ENCODE data around the gene SHOC2.
A peak's percentile ranks its signal among the peaks of the same experiment; 100 is the strongest.

The SHOC2 gene

GRCh38 chr10:110939419-110939818 lies 20.0 kb downstream of the SHOC2 start:
- peak; percentile 26 for FAIRE-seq
- DNase-seq (ENCODE audit: insufficient read length, low spot score), result no peak

DNA sequence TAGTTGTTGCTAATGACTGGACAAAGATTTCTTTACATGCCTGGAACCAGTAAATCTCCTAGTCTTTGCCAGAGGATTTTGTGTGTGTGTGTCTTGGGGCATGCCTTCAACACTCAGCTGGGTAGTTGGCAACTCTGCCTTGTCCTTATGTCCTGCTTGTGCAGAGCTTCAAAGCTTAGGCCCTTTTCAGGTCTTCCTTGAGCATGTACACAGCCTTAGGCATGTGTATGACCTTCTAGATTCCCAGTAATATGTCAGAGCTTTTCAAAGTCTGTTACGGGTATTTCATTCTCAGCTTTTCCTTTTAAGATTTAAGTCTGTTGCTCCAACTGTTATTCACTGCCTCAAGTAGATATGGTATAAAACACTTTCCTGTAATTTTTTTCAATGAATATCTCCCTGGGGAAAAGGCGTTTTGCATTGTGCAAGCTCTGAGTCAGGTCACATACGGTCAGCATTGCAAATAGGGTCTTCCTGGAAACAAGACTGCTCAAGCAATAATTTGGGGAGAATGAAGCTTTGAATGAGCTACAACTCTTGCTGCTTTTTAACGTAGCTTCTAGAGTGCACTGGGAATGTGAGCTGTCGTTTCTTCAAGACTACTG lies 25.5 kb downstream of the SHOC2 start:
- no peak for DNase-seq (ENCODE audit: insufficient read length, low spot score)
- no peak for FAIRE-seq

DNA sequence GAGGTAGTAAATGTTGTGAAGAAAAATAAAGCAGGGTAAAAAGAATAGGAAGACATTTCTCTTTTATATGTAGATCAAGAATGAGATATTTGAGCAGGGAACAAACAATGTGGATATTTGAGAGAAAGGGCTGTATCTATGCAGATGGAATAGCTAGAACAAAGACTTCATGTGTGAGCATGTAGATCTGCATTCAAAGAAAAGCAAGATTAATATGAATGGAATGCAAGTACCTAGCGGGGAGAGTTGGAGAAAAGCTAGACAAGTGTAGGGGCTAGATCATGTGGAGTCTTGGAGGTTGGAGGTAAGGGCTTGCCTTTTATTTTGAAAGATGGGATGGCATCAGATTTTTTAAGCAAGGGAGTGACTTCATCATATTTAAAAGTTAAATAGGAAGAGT lies 27.1 kb downstream of the SHOC2 start:
- FAIRE-seq (peak; percentile 54), DNase-seq (ENCODE audit: insufficient read length, low spot score) (no peak)

DNA sequence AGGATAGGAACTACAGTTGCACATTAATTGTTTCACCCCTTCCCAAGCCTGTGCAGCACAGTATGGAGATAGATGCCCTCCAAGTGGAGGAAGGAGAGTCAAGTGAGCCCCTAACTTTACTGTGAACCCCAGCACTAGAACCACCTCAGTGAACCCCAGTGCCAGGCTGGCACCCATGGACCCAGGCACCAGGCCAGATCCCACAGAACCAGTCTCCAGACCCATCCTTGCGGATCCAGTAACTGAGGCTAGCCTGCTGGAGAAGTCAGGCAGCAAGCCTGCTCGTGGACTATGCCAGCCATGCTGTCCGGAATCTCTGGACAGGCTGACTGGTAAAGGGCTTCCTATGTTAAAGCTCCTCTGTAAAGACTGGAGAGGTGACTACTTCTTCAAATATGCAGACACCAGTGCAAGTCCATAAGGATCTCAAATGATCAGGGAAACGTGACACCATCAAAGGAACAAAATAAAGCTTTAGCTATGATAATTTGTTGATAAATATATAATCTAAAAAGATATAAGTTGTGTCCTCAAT lies 27.7 kb downstream of the SHOC2 start:
- FAIRE-seq (no peak), DNase-seq (ENCODE audit: insufficient read length, low spot score) (no peak)

DNA sequence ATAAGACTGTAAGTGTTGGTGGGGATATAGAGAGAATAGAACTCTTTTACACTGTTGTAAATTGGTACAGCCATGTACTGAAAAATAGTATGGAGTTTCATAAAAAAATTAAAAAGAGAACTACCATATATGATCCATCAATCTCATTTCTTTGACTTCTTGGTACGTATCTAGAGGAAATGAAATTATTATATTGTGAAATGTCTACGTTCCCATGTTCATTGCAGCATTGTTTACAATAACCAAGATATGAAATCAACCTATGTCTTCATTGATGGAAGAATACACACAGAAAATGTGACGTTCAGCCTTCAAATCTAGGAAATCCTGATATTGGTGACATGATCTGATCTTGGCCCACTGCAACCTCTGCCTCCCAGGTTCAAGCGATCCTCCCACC lies 32.0 kb downstream of the SHOC2 start:
- DNase-seq (ENCODE audit: insufficient read length, low spot score) (no peak), FAIRE-seq (peak; percentile 18)

DNA sequence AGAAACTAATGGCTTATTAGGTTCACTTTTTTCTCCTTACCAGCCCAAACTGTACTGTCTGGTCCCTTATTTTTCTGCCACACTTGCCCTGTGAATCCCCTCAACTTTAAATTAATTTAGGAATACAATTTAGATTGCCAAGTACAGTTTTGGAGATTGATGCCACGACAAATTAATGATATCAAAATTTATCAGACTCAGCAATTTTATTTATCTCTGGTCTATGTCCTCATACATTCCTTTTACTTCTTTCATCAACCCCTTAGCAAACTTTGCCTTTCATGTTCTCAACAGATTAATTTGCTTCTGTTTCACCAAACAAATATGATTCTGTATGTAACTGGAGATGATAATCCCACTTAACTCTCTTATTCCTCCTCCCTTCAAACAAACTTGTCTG lies 38.2 kb downstream of the SHOC2 start:
- peak; percentile 73 for FAIRE-seq
- no peak for DNase-seq (ENCODE audit: insufficient read length, low spot score)

- FAIRE-seq (no peak), DNase-seq (ENCODE audit: insufficient read length, low spot score) (no peak)
Measured at GRCh38 chr10:110959379-110960332, 40.3 kb downstream of the SHOC2 start.

DNA sequence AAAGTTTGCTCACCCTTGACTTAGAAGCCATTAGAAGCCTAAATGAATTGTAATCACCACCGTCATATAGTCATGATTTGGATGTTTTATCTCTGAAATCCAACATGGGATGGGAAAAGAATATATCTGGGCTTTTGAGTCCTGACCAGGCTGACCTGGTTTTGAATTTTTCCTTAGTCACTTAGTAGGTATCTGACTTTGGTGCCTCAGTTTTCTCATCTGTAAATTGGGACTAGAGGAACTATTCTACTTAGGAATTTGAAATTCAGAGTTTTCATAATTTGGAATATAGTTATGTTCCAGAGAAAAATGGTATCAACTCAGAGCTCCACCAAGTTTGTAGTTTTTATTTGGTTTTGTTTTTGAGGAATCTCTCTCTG lies 40.9 kb downstream of the SHOC2 start:
- FAIRE-seq, result peak; percentile 35

DNA sequence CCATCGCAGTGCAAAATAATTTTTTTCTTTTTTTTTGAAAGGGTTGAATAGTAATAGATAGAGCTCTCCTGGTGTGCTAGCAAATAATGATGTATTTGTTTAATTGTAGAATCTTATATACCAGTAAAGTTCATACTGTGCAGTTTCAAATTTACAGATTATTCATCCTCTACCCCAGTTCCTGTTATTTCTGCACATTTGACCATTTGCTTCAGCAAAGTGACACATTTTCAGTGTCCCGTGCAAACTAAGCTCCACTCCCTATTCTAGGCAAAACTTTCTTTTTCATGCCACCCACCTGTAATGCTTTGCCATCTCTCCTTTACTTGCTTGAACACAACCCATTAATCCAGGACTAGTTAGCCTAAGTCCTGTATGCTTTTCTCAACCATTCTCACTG lies 43.0 kb downstream of the SHOC2 start:
- no peak for DNase-seq (ENCODE audit: insufficient read length, low spot score)
- no peak for FAIRE-seq

More for the DNA sequence above, 40.9 kb downstream of the SHOC2 start:
- DNase-seq (ENCODE audit: insufficient read length, low spot score), result no peak

GRCh38 chr10:110963162-110963561 lies 43.8 kb downstream of the SHOC2 start:
- DNase-seq (ENCODE audit: insufficient read length, low spot score) (no peak), FAIRE-seq (no peak)

- DNase-seq (ENCODE audit: insufficient read length, low spot score), result no peak
- no peak for FAIRE-seq
Measured at GRCh38 chr10:110964681-110965080, 45.3 kb downstream of the SHOC2 start.

DNA sequence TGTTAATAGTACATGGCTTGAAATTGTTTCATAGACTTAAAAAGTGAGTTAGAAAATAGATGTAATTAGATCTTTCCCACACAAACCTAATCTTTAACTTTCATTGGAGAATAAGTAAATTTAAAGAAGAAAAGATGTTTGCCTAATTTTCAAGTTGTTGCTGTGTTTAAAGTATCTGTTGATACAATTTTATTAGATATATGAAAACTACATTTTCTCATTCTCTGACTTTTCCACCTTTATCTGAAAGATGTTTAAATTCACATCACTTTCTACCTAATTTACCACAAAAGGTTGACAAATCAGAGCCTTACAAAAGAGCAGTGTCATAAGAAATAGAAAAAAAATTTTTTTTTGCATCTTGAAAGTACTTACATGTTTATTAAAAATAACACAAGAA lies 45.8 kb downstream of the SHOC2 start:
- FAIRE-seq (no peak), DNase-seq (ENCODE audit: insufficient read length, low spot score) (no peak)

DNA sequence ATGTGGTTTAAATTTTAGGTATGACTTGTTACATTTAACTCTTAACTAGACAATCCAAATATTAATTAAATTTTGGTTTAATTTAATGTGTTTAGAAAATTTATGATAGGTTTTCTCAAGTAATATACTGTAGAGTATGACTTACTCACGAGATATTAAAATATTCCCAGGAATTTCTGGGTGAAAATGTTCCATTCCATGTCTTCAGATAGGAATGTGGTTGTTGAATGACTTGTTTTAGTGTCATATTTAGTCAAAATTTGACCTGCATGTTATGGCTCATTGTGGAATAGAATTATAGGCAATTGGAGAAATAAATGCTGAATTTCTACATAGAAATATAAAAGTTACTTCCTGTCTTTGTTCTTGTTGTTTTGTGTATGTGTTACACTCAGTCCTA lies 46.7 kb downstream of the SHOC2 start:
- FAIRE-seq (peak; percentile 67), DNase-seq (ENCODE audit: insufficient read length, low spot score) (no peak)

GRCh38 chr10:110967009-110967630 lies 47.7 kb downstream of the SHOC2 start:
- no peak for DNase-seq (ENCODE audit: insufficient read length, low spot score)
- FAIRE-seq, result no peak

GRCh38 chr10:110967645-110968044 lies 48.2 kb downstream of the SHOC2 start:
- DNase-seq (ENCODE audit: insufficient read length, low spot score) (no peak), FAIRE-seq (no peak)

GRCh38 chr10:110969183-110969582 lies 49.8 kb downstream of the SHOC2 start:
- FAIRE-seq, result peak; percentile 72
- DNase-seq (ENCODE audit: insufficient read length, low spot score), result no peak

- FAIRE-seq, result no peak
- no peak for DNase-seq (ENCODE audit: insufficient read length, low spot score)
Measured at GRCh38 chr10:110971638-110972037, 52.2 kb downstream of the SHOC2 start.

DNA sequence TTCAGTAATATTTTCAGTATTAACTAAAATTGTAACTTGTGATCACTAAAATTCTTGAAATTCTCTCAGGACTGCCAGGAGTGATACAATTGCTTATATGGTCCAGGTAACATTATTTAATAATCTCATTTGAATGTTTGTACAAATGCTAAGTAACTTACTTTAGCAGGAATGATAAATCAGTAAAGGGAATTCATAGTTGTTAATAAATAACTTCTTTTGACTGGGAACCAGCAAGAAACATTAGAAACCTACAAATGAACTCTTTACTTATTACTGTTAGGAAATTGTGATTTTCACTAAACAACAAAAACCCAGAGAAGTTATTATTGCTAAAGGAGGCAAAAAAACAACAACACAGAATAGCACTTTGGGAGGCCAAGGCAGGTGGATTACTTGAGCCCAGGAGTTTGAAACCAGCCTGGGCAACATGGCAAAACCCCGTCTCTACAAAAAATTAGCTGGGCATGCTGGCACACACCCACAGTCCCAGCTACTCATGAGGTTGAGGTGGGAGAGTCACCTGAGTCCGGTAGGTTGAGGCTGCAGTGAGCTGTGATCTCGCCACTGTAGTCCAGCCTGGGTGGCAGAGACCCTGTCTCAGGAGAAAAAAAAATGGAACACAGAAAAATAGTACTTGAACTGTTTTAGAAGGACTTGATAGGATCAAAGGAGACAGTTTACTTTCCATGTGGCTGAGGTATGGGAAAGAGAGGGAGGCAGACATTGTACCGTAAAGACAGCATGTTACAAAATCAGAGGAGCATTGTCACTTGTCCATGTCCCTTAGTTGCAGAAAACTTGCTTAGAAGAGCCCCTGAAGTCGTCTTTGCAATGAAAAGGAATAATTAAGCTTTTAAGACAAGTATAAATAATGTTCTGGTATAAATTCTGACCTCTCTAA lies 53.1 kb downstream of the SHOC2 start:
- DNase-seq (ENCODE audit: insufficient read length, low spot score), result no peak
- no peak for FAIRE-seq

DNA sequence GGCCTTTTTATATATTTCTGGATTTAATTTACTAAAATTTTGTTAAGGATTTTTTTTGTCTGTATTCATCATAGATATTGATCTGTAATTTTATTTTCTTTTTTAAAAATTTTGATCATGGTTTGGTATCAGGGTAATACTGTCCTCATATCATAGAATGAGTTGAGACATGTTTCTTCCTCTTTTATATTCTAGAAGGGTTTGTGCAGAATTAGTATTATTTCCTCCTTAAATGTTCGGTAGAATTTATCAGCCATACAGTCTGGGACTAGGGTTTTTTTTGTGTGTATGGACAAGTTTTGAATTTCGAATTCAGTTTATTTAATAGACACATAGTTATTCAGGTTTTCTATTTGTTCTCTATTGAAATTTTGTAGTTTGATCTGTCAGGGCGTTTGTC lies 54.0 kb downstream of the SHOC2 start:
- DNase-seq (ENCODE audit: insufficient read length, low spot score), result no peak
- no peak for FAIRE-seq

- FAIRE-seq, result peak; percentile 44
- DNase-seq (ENCODE audit: insufficient read length, low spot score), result no peak
Measured at GRCh38 chr10:110976577-110976976, 57.2 kb downstream of the SHOC2 start.
